22Rv1 (cell line): Measurements from ENCODE around the gene ITGA8.

Experiments used
- CTCF ChIP-seq: fragments of 450-650 bp; IDR thresholded peaks from 2 replicates; pipeline ENCODE4 v1.5.1; 2017; ENCODE audit warnings: mild to moderate bottlenecking
- ZFX ChIP-seq: fragments of 450-650 bp; IDR thresholded peaks from 2 replicates; pipeline ENCODE4 v1.6.1; 2017; ENCODE audit warnings: antibody characterized with exemption, borderline replicate concordance

- no peak for TF ChIP-seq CTCF
- no peak for TF ChIP-seq ZFX
Measured at GRCh38 chr10:15754937-15755336, 35.2 kb upstream of the ITGA8 start.
